Measurements from ENCODE around the gene MOBP.

Gene MOBP

DNA sequence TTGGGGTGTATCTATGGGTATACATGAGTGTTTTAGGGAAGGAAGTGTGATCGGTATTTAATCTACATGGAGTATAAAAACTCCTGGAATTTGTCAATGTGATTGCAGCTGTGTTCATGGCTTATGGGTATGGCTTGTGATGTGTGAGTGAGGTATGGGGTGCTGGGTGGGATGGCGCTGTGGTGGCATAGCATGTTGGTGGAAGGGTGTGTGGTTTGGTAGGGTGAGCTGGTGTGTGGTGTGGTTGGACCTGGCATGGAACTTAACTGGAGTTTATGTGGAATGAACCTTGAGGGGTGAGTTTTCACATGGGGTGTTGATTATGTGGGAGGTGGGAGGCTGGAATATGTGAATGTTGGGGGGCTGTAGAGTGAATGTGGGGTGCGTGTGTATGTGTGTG is 492 bp upstream of the MOBP start:
- Histone ChIP-seq H3K9me3 (ENCODE audit: severe bottlenecking) (no peaks in the 10 kb centered on the region), H3K27ac (no peak overlapping the region), H3K4me3 (ENCODE audit: low read depth, low read length) (no peak overlapping the region), H3K36me3 (no peaks in the 10 kb centered on the region), H3K27me3 (ENCODE audit: insufficient read depth, low read depth, severe bottlenecking) (no peaks in the 10 kb centered on the region)
- TF ChIP-seq, protein P1, sequence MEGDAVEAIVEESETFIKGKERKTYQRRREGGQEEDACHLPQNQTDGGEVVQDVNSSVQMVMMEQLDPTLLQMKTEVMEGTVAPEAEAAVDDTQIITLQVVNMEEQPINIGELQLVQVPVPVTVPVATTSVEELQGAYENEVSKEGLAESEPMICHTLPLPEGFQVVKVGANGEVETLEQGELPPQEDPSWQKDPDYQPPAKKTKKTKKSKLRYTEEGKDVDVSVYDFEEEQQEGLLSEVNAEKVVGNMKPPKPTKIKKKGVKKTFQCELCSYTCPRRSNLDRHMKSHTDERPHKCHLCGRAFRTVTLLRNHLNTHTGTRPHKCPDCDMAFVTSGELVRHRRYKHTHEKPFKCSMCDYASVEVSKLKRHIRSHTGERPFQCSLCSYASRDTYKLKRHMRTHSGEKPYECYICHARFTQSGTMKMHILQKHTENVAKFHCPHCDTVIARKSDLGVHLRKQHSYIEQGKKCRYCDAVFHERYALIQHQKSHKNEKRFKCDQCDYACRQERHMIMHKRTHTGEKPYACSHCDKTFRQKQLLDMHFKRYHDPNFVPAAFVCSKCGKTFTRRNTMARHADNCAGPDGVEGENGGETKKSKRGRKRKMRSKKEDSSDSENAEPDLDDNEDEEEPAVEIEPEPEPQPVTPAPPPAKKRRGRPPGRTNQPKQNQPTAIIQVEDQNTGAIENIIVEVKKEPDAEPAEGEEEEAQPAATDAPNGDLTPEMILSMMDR (IDR thresholded peaks at IDR 0.05; ENCODE audit: low read depth, low read length): no peak
- DNase-seq: no peak

DNA sequence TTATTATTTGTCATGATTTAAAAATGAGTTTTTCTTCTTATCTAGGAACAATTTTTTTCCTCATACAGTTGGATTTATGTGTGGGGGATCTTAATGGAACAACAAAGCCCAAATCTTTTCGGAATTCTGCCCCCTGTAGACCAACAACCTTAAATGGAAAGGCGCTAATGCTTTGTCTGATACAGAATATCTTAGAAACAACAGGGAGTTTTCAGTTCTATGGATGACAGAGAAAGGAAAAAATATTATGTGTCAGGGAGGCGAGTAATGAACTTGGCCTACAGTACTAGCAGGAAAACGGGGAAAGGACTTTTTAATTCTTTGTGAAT is 592 bp downstream of the MOBP start:
- TF ChIP-seq, protein P1 (IDR thresholded peaks at IDR 0.05; ENCODE audit: low read depth, low read length): no peak
- no peak overlapping the region for H3K27ac ChIP-seq

DNA sequence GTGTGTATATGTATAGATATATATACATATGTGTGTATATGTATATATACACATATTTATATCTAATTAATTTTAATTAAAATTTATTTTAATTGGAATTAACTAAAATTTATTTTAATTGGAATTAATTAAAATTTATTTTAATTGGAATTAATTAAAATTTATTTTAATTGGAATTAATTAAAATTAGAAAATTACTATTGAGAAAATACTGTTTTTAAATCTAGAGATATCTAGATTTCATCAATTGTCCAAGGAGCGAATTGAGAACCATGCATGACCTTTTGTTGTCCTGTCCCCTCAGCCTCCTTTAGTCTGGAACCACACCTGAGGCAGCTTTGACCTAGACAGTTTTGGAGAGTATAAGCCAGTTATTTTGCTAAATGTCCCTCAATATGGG is 1.8 kb downstream of the MOBP start:
- no peak for DNase-seq
- no peaks in the 10 kb centered on the region for H3K9me3 ChIP-seq (ENCODE audit: severe bottlenecking)
- H3K27me3 ChIP-seq (ENCODE audit: insufficient read depth, low read depth, severe bottlenecking): no peaks in the 10 kb centered on the region
- H3K27ac ChIP-seq: no peak overlapping the region
- no peaks in the 10 kb centered on the region for H3K36me3 ChIP-seq
- no peak overlapping the region for H3K4me3 ChIP-seq (ENCODE audit: low read depth, low read length)
- TF ChIP-seq, protein P1 (IDR thresholded peaks at IDR 0.05; ENCODE audit: low read depth, low read length): no peak

More for the DNA sequence above, 592 bp downstream of the MOBP start:
- H3K36me3 ChIP-seq: no peaks in the 10 kb centered on the region
- H3K4me3 ChIP-seq (ENCODE audit: low read depth, low read length): no peak overlapping the region
- H3K9me3 ChIP-seq (ENCODE audit: severe bottlenecking): no peaks in the 10 kb centered on the region
- no peak for DNase-seq
- no peaks in the 10 kb centered on the region for H3K27me3 ChIP-seq (ENCODE audit: insufficient read depth, low read depth, severe bottlenecking)

DNA sequence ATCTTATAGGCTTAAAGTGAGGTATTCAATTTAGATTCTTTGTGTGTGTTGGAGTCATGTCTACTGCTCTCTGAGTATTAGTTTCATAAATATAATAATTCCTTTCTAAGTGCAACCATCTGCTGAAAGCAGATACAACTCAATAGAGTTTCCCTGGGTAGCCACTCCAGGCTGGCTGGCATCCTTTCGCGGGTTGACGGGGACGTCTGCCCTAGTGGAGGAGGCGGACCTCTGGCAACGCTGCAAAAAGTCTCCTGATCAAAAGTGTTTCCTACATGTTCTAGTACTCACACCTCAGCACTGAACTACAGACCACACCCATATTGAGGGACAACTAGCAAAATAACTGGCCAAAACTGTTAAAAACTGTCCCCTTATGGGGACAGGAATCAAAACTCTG is 2.5 kb downstream of the MOBP start:
- DNase-seq: no peak
- Histone ChIP-seq H3K9me3 (ENCODE audit: severe bottlenecking) (no peaks in the 10 kb centered on the region), H3K27ac (no peak overlapping the region), H3K36me3 (no peaks in the 10 kb centered on the region), H3K4me3 (ENCODE audit: low read depth, low read length) (no peak overlapping the region), H3K27me3 (ENCODE audit: insufficient read depth, low read depth, severe bottlenecking) (no peaks in the 10 kb centered on the region)
- TF ChIP-seq, protein P1 (IDR thresholded peaks at IDR 0.05; ENCODE audit: low read depth, low read length): no peak

DNA sequence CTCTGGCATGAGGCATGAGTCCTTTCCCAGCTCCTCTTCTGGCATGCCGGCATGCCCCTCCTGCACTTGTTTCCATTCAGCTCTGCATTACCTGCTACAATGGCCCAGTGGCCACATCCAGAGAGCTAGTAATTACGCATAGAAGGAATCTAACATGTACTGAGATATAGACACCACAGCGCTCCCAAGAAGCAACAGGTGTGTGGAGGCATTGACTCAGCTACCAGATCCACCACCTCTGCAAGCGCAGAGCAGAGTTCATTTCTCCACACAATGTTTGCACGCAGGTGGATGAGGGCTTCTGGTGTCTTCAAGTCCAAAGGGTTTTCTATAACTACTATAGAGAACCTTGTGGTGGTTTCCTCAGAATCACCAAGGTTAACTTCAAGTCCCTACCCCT is 4.2 kb downstream of the MOBP start:
- no peak overlapping the region for H3K27ac ChIP-seq
- H3K27me3 ChIP-seq (ENCODE audit: insufficient read depth, low read depth, severe bottlenecking): no peaks in the 10 kb centered on the region
- no peak overlapping the region for H3K4me3 ChIP-seq (ENCODE audit: low read depth, low read length)
- no peaks in the 10 kb centered on the region for H3K9me3 ChIP-seq (ENCODE audit: severe bottlenecking)
- TF ChIP-seq, protein P1 (IDR thresholded peaks at IDR 0.05; ENCODE audit: low read depth, low read length): no peak
- no peaks in the 10 kb centered on the region for H3K36me3 ChIP-seq
- no peak for DNase-seq

DNA sequence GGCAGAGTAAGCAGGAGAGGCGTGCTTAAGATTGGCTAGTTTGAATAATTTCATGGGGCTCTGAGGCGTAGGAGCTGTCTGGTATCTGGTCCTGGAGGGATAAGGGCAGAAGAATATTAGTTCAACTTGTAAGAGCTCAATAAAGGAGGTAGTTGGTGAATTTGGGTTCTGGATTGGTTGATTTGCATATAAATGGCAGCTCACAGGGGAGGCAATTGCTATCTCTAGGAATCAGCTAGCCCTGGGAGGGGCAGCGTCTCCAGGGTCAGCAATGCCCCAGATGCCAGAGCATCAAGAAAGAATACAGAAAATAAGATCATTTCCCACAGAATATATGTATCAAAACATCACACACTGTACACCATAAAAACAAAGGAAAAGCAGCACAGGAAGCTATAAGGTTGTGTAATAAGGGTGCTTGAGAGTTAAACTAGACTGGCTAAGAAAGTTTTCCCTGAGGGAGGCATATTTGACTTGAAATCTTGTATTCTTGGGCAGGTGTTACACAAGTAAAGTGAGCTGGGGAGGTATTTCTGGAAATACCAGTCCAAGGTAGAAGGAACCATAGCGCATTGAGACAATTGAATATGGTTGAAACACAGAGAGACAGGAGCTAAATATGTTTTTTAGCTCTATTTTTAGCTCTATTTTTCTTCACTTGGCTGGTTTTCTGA is 6.1 kb downstream of the MOBP start:
- TF ChIP-seq, protein P1 (IDR thresholded peaks at IDR 0.05; ENCODE audit: low read depth, low read length): no peak
- Histone ChIP-seq H3K4me3 (ENCODE audit: low read depth, low read length) (no peak overlapping the region), H3K27ac (no peak overlapping the region), H3K27me3 (ENCODE audit: insufficient read depth, low read depth, severe bottlenecking) (no peaks in the 10 kb centered on the region), H3K9me3 (ENCODE audit: severe bottlenecking) (peaks cover 3% of the 10 kb centered on the region), H3K36me3 (no peaks in the 10 kb centered on the region)
- DNase-seq: no peak

All from WERI-Rb-1 (cell line).